NCI-H1092 treated with DMSO at 0.1 percent for 48 hours (cell line): ENCODE results near the gene CD177.
A peak's percentile ranks its signal among the peaks of the same experiment; 100 is the strongest.
"Not testable (repeated sequence)": the region's sequence is repeated elsewhere in the genome, so short reads cannot be mapped to it uniquely, and the experiment has no call there.

ENCODE experiments used
- DNase-seq: peaks from one replicate; lab custom pipeline; 2025; lab: John Stamatoyannopoulos, UW

The CD177 gene

DNA sequence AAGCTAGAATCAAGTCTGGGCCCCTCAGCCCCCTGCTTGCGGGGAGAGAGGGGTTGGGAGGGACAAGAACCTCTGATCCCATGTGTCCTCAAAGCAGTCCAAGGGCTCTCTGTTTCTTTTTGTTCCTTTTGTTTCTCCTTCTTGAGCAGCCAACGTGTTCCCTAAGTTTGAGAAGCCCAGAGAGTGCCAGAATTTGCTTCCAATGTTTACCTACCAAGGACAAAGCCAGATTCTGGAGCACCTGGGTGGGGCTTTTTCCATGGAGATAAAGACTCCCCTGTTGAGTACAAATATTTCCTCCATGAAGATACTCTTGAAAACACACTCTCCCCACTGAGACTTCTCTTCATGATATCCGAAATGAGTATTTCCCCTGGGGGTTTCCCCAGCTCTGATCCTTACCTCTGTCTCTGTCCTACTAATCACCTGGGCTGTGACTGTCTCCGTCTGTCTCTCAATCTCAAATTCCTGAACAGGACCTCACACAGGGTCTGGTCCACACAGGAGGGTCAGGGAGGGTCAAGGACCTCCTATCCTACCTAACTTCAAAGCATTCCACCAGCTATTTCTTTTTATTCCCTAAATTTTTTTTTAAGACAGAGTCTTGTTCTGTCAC, 27.4 kb downstream of the CD177 start:
- no peak for DNase-seq

DNA sequence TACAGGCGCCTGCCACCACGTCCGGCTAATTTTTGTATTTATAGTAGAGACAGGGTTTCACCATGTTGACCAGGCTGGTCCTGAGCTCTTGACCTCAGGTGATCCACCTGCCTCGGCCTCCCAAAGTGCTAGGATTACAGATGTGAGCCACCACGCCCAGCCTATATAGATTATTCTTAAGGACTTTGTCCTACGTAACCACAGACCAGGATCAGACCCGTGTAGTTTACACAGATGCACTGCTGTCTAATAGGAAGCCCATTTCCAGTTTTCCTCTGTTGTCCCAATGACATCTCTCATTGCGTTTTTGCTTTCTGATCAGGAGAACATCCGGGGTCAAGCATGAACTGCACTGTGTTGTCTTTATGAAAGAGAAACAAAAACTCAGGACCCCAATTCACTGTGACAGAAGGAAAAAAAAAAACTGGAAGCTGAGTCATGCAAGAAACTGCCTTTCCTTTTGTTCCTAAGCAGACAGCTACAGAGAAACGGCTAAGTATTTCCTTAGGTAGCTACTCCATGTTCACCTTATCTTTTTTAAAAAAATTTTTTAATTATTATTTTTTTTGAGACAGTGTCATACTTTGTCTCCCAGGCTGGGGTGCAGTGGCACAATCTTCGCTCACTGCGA, 29.2 kb downstream of the CD177 start:
- not testable (repeated sequence) for DNase-seq

DNA sequence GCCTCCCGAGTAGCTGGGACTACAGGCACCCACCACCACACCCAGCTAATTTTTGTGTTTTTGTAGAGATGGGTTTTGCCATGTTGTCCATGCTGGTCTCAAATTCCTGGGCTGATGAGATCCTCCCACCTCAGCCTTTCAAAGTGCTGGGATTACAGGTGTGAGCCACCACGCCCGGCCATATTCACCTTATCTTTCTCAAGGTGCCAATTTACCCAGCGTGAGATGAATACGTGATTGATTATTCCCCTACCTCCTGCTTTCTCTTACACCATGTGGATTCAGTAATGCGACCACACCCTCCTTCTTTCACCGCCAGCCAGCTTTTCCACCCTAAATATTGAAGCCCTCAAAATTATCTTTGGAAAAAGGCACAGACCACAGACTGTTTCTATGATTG, 29.8 kb downstream of the CD177 start:
- DNase-seq, result not testable (repeated sequence)

DNA sequence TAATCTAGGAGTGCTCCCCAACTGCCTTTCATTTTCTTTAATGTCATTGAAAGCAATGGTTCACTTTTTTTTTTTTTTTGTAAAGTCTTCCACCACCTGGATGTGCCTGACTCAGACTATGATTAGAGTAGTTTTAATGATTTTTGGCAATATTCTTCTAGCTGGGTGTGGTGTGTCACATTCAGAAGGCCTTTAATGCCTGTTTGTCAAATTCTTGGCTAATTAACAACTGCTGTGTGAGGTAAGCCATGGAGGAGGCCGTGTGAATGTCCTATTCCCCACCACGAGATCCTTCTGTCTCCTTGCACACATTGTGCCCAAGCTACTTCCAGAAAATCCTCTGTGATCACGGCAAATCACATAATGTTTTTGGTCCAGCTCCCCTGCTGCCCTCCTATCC, 30.3 kb downstream of the CD177 start:
- DNase-seq, result not testable (repeated sequence)

DNA sequence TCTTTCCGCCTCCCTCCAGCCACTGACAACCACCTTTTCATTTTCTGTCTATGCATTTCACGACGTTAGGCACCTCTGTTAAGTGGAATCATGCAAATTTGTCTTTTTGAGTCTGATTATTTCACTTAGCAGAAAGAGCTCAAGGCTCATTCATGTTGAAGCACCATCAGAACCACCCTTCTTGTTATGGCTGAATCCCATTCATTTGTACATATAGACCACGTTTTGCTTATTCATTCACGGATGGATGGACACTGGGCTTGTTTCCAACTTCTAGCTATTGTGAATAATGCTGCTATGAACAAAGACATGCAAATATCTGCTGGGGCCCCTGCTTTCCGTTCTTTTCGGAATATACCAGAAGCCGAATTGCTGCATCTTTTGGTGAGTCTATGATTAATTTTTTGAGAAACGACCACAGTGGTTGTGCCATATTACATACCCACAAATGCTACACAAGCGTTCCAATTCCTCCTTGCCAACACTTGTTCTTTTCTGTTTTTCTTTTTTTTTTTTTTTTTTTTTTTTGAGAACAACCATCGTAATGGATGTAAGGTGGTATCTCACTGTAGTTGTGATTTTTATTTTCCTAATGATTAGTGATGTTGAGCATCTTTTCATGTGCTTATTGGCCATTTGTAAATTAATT, 37.5 kb downstream of the CD177 start:
- peak; percentile 93 for DNase-seq

DNA sequence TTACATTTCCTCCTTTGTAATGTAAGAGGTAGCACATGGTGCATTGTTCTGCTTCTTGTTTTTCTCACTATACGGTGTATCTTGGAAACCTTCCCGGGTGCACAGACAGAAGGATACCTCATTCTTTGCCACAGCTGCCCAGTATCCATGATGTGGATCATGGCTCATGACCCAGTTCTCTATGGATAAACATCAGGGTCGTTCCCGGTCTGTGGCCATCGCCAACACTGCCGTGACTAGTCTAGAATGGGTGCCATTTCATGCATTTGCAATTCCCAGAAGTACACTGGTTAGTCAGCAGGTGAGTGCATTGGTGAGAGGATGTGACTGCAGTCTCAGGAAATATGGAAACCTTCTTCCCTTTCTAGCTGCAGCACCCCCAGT, 38.1 kb downstream of the CD177 start:
- DNase-seq, result peak; percentile 79

DNA sequence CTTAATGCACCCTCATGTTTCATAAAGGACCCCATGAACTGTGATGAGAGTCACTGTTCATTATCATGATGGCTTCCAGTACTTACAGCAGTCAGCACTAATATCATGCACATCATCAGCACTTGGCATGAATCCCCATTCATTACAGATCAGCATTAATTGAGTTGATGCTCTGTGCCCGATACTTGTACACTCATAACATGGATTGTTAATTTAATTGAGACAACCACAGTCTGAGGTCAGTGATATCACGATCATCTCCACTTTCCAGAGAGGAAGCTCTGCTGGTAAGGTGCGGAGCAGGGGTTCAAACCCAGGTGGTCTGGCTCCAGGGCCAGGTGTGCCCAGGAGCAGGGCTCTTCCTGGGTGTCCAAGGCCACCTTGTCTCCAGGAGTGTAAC, 40.0 kb downstream of the CD177 start:
- not testable (repeated sequence) for DNase-seq

DNA sequence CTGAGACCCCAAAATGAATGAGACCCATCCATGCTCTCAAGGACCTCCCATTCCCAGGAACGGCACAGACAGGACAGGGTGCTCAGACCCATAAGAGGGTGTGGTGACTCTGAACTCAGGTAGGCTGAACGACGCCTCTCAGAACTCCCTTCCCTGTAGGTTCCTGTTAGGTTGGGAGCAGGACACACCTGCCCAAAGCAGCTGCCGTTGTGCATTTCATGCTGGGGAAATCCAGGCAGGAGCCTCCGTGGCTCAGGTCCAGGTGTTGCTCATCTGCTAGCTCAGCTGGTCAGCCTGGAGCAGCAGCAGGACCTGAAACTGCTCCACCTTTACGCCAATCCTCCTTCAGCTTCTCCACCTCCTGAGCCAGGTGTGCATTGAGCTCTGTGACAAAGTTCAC, 42.1 kb downstream of the CD177 start:
- no peak for DNase-seq

DNA sequence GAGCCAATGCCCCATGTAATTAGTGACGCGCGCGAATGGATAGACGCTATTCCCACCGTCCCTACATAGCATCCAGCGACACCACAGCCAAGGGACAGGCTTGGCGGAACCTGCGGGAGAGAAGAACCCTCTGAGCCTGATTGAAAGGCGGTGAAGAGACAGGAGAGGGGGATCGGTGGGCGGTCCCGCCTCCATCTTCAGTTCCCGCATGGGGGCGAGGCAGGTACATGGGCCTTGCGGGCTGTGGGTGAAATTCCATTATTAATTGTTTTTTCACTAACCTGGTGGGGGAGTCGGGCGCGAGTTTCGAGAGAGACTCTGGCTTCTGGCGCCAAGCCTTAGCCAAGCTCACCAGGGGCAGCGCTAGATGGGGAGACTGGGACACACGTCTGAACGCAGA, 52.8 kb downstream of the CD177 start:
- DNase-seq, result no peak

DNA sequence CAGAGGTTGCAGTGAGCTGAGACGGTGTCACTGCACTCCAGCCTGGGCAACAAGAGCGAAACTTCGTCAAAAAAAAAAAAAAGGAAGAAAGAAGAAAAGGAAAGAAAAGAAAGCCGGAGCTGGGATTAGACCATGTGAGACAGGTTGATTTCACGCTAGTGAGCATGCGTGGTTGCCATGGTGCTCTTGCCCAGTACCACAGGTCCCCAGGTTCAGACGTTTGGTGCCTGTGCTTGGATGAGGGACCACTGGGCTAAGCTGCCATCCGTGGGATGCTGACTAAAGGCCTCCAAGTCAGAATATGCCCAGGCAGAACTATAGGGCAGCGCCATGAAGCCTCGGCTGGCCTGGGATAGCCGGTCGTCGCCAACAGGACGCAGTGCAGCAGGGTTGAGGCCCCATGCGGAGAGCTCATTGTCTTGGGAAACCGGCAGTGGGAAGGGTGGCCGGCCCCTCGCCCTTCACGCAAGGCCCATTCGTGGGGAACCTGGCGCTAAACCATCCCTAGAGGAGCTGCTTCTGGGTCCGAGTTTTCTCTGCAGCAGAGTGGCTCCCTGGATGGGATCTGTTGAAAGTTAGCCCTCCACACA, 54.0 kb downstream of the CD177 start:
- no peak for DNase-seq

DNA sequence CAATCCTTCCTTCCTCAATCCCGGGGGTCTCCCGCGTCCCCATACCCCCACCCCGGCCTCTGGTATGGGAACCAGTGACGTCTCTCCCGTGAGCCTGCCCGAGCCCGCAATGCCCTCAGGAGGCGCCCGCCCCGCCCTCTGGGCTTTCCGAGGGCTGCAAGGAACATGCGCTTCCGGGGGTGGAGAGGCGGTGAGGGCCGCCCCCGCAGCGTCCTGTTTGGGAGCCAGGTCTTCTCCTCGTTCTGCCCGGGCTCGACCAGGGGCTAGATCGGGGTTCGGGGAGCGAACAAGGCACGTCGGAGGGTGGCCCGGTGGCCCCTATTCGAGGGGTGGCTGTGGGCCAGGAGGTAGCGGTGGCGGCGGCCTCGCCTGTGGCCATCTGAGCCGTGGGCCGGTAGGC, 54.6 kb downstream of the CD177 start:
- DNase-seq, result no peak

DNA sequence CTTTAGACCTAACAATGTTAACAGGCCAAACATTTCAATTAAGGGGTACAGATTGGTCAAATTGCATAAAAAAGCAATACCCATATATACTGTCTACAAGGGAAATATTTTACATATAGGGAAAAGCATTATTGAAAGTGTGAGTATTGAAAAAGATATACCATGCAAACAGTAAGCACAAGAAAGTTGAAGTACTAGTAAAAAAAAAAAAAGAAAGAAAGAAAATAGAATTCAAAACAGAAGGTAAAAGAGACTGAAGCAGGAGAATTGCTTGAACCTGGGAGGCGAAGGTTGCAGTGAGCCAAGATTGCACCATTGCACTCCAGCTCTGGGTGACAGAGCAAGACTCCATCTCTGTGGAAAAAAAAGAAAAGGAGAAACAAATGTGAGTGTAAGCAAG, 55.9 kb downstream of the CD177 start:
- no peak for DNase-seq

DNA sequence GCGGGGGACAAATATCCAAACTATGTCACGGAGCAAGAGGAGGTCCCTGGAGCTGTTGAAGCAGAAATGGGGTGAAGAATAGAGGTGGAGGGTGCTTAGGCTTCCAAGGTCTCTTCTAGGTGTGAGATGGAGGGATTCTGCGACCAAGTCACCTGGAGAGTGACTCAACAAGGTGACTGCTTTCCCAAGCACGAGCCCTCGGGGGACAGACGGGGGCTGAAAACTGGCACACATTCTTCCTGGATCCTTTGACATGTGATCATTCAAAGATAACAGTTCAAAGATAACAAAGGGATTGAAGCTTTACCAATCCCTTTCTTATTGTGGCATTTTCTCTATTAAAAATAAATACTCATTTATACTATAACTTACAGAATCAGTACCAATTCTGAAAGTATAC, 59.0 kb downstream of the CD177 start:
- DNase-seq, result no peak
